Activated T-cell treated with anti-CD3 and anti-CD28 coated beads, Interleukin-2, amount 50 U/mL, for 48 hours (primary cell): Measurements from ENCODE around the gene TTK.

Experiments used
- DNase-seq, 2 experiments: peaks; one replicate each; pipeline ENCODE4 v3.0.0-alpha.2; 2020

The TTK gene

GRCh38 chr6:80004173-80005072 lies at the start of gene TTK:
TSS of gene TTK (plus strand) at chr6:80004649. CDS start at chr6:80005844, 1,195 bp downstream.
- DNase-seq, result peak; percentile 90 to 92

DNA sequence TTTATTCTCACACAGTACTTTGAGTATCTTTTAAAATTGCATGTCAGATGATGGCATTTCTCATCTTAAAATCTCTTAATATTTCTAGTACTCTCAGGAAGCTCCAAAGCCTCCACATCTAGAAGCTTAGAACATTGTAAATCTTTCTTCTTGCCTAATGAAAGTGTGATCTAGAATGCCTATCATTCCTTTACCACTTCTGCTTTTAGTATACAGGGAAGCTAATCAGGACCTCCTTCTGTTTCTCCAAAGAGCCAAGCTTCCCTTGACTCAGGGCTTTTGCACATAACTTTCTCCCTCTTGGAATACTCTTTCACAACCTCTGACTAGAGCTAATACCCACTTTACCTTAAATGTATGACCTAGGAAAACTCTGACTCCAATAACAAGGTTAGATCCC lies 49.6 kb upstream of the TTK start:
- no peak for DNase-seq

DNA sequence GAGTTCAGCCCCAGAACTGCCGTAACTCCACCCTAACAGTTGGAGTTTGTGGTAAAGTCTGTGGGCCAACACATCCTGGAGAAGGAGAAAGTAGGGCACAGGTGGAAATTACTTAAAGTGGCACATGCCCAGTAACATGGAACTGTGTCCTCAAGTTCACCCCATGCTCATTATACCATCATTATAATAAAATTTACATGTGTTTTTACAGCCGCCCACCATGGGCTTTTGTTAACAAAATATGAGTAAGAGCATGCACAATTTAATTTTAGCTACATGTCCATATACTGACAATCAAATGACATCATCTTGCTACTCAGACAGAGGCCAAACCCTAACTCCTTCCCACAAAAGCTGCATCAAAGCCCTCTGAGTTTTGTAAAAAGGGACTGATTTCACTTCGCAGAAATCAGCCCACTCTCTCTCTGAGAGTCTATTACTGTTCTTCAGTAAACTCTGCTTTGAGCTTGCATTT lies 39.8 kb upstream of the TTK start:
- no peak for DNase-seq

- DNase-seq, result no peak
These were observed 37.3 kb upstream of the TTK start for GRCh38 chr6:79967178-79967577.

DNA sequence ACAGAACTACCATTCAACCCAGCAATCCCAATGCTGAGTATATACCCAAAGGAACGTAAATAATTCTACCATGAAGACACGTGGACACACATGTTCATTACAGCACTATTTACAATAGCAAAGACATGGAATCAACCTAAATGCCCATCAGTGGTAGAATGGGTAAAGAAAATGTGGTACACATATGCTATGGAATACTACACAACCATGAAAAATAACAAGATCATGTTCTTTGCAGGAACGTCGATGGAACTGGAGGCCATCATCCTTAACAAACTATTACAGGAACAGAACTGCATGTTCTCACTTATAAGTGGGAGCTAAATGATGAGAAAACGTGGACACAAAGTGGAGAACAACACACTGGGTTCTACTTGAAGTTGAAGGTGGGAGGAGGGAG lies 34.7 kb upstream of the TTK start:
- DNase-seq, result no peak

DNA sequence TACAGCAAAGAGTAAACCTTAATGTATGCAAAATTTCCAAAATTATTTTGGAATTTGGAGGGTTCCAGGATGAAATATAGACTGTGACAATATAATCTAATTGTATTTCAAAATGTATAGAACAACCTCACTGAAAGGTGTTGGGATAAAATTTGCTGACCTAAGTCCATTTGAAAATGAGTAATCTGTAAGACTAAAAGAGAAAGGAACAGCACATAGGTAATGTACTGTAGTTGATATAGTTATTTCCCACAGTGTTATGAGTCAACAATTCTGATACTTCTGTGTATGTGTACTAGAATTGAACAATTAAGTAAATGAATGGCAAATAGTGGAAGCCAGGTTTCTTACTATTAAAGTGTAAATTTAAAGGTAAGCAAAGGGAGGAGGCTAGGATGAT lies 33.3 kb upstream of the TTK start:
- no peak for DNase-seq

DNA sequence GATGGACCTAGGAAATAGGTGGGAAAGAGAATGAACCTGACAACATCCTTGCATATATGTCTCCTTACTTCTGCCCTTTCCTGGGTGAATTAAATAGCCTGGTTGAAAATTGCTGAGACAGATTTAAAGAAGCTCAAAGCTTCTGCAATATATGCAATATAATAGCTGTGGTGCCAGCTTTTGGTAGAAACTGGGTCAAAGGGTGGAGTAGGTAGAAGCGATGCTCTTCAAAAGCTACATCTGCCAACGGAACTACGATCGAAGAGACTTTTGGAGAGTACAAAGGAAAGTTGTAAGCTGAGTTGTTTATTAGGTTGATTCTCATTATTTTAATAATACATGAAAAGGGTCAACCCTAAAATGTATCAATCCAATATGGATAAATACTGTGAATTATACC lies 22.8 kb upstream of the TTK start:
- no peak for DNase-seq

DNA sequence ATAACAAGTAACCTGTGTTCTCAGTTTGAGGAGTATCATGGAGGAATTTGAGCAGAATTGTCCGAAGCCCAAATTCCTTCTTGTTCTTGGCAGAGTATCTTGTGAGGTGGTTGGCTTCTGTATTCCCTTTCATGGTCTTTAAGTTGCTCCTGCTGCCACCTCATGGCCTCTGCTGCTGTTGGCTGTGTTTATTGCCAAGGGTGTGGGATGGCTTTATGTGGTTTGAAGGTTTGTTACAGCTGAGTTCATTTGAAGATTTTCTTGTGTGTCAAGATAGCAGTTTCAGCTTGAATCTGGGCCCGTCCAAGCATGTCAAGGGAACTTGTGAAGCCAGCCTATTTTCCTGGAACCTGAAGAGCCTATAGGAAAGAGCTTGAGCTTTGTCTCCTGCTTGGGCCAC lies 20.2 kb upstream of the TTK start:
- DNase-seq, result no peak

DNA sequence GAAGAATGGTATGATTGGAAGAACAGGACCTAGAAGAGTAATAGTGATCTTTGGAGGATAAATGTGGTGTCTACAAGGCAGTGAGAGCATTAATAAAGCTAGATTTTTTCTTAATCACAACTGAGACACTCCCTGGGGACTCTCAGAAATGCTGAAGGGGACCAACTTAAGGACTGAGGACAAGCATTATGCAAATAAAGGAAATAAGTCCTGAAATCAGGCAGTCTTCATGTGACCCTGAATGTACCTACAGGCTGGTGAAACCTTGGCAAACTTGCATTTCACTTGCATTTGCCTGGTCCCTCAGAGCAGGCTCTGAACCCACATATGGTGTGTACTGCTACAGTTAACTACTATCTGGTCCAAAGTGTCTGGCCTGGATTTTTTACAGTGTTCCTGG lies 19.3 kb upstream of the TTK start:
- DNase-seq, result no peak

DNA sequence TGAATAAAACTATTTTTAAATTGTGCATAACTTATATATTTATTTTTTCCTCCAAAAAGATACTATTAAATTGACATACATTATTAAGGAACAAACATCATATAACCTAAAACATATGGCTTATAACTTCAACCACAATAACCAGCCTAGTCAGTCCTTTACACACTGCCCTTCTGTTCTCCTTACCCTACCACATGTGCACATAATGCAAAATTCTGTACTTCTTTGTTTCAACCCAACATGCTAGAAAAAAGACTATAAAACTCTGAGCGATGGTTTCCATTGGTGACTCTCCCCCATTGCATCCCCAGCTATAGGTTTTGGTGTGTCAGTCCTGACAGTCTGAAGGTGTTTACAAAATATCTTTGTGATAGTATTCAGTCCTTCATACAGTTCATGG lies 14.8 kb upstream of the TTK start:
- no peak for DNase-seq

DNA sequence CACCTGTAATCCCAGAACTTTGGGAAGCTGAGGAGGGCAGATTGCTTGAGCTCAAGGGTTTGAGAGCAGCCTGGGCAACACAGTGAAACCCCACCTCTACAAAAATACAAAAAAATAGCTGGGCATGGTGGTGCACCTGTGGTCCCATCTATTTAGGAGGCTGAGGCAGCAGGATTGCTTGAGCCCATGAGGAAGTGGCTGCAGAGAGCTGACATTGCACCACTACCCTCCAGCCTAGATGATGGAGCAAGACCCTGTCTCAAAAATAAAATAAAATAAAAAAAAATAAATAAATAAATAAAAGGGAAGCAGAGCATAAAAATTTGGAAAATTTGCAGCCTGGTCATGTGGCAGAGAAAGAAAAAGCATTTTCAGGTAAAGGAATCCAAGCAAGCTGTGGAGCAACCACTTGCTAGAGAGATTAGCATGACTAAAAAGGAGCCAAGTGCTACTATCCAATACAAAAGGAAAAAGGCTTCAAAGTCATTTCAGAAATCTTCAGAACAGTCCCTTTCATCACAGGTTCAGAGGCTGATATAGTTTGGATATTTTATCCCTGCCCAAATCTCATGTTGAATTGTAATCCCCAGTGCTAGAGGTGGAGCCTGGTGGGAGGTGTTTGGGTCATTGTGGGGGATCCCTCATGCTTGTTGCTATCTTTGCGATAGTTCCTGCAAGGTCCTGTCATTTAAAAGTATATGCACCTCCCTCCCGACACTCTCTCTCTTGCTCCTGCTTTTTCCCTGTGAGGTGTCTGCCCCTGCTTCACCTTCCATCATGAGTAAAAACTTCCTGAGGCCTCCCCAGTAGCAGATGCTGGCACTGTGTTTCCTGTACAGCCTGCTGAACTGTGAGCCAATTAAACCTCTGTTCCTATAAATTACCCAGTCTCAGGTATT lies 11.2 kb upstream of the TTK start:
- no peak for DNase-seq

GRCh38 chr6:79993911-79994309 lies 10.5 kb upstream of the TTK start:
- no peak for DNase-seq

DNA sequence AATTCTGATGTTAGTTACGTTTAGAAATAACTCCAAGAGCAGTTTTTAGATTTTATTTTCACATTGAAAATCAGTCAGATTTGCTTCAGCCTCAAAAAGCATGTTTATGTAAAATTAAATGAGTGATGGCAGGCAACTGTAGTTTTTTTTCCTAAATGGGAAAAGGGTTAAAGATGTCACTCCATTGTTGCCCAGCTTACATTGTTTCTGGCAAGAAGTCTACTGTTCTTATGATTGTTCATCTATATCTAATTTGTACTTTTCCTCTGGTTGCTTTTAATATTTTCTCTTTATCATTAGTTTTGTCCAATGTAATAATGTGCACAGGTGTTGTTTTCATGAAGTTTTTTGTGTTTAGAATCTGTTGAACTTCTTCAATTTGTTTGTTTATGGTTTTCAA lies 6.7 kb upstream of the TTK start:
- no peak for DNase-seq

- DNase-seq, result no peak
These were observed 3.1 kb upstream of the TTK start for GRCh38 chr6:80001337-80001736.

- DNase-seq, result no peak
These were observed 650 bp upstream of the TTK start for GRCh38 chr6:80003826-80004172.

GRCh38 chr6:80005406-80005805 lies 957 bp downstream of the TTK start:
- no peak for DNase-seq

DNA sequence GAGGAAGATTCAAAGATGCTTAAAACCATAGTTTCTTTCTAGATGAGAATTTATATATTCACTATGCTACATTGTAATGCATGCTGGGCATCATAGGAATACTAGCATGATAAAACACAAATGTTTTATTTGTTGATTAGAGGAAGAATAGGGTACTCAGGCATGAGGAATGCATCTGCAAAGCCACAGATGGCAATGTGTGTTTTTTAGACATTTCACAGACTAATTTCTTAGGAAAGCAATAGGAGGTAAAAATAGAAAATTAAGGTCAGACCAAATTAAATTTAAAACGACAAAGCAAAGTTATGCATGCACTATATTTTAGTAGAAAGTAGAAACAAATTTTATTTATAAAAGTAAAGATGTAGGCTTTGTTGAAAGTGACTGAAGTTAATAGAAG lies 2.1 kb downstream of the TTK start:
- no peak for DNase-seq

- DNase-seq, result no peak
These were observed 5.1 kb downstream of the TTK start for GRCh38 chr6:80009531-80009930.

GRCh38 chr6:80010288-80010687 lies 5.8 kb downstream of the TTK start:
- DNase-seq, result no peak

GRCh38 chr6:80015839-80016435 lies 11.5 kb downstream of the TTK start:
- no peak for DNase-seq

GRCh38 chr6:80020381-80021120 lies 16.1 kb downstream of the TTK start:
- no peak for DNase-seq

DNA sequence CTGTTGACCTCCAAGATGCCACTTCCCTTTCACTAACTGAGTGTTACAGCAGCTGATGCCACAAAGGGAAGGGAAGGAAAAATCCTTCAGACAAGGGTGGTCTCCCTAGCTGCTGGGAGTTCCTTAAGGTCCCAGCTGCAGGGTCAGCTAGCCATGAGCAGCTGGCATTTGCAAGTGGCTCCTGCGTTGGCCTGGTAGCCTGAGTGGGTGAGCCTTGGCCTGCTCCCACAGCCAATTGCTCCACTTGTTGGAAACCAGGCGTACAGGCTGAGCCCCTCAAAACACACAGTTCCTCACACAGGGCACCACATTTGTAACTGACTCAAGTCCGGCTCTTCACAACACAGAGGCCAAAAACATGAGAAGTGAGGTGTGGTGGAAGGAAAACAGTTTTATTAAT lies 16.7 kb downstream of the TTK start:
- DNase-seq, result no peak

GRCh38 chr6:80021591-80021990 lies 17.1 kb downstream of the TTK start:
- no peak for DNase-seq
